NCI-H226 (cell line): ENCODE results near the gene SORL1.
A peak's percentile ranks its signal among the peaks of the same experiment; 100 is the strongest.

Experiments used
- DNase-seq: peaks from one replicate; pipeline ENCODE4 v3.0.0-alpha.2; 2015

SORL1 gene

GRCh38 chr11:121592708-121593107 is 140.6 kb downstream of the SORL1 start:
- DNase-seq, result no peak

GRCh38 chr11:121595717-121596161 is 143.6 kb downstream of the SORL1 start:
- peak; percentile 97 for DNase-seq

- DNase-seq, result no peak
Observed at GRCh38 chr11:121596195-121597155, 144.4 kb downstream of the SORL1 start.

GRCh38 chr11:121603316-121603715 is 151.2 kb downstream of the SORL1 start:
- no peak for DNase-seq

DNA sequence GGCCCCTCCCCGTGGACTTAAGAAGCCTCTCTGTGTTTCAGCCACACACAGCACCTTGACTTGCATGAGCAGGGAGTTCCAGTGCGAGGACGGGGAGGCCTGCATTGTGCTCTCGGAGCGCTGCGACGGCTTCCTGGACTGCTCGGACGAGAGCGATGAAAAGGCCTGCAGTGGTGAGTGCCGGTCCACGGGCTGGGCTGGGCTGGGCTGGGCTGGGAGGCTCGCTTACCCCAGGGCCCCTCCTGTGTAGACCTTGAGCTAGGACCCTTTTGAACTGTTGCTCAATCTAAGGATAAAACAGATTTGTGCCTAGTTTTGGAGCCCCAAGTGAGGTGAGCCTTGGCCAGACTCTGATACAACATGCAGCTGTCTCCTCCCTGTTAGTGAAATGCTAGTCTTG is 152.0 kb downstream of the SORL1 start:
- no peak for DNase-seq

DNA sequence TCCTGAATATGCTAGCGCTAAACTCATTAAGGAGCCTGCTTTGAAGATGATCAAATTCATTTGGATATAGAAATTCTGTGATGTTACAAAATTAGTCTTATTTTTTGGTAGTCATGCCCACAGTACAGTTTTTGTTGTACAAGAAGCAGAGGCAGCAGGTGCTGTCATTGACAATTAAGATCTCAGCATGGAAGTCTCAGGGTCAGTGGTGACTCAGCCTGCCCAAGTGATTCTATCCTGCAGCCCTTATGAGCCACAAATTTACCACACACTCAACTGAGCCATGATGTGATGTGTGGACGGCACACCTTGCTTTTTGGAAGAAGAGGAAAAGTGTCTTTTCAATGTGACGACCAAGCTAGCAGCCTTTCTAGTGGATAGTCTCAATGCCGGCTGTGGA is 154.2 kb downstream of the SORL1 start:
- DNase-seq, result no peak

DNA sequence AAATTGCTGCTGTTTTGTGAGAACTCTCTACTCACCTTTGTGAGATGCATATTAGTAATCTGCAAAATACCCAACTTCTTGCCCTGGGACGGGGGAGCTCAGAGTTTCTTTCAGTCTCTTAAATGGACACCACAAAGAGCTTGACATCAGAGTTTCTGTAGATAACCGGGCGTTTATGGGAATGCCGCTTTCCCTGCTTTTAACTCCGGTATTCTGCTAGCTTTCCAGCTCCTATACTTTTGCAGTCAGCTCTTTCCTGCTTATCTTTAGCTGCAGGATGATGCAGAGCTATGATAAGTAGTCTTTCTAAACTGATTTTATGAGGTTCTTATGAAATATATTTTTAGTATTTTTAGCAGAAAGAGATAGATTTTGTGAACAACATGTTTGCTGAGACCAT is 155.2 kb downstream of the SORL1 start:
- no peak for DNase-seq

GRCh38 chr11:121608545-121609098 is 156.5 kb downstream of the SORL1 start:
- no peak for DNase-seq

DNA sequence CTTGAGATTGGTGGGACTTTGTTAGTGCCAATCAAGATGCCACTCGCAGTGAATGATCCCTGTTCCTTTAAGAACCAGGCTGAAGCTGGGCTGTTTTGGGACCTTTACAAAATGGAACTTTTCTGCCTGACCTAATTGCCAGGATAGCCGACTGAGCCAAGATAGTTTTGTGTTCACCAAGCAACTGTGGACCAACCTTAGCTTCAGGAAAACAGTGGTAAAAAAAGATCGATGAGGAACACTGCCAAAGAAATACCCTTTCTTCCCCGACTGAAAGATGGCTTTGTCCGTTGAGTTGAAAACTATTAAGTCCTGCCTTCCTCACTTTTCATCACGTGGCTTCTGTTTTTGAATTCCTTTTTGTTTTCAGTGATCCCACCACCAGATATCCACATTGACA is 158.6 kb downstream of the SORL1 start:
- no peak for DNase-seq

GRCh38 chr11:121611242-121611641 is 159.1 kb downstream of the SORL1 start:
- no peak for DNase-seq

GRCh38 chr11:121613724-121614123 is 161.6 kb downstream of the SORL1 start:
- DNase-seq, result no peak

- no peak for DNase-seq
Observed at GRCh38 chr11:121614636-121615240, 162.6 kb downstream of the SORL1 start.

- no peak for DNase-seq
Observed at GRCh38 chr11:121615501-121615900, 163.4 kb downstream of the SORL1 start.

DNA sequence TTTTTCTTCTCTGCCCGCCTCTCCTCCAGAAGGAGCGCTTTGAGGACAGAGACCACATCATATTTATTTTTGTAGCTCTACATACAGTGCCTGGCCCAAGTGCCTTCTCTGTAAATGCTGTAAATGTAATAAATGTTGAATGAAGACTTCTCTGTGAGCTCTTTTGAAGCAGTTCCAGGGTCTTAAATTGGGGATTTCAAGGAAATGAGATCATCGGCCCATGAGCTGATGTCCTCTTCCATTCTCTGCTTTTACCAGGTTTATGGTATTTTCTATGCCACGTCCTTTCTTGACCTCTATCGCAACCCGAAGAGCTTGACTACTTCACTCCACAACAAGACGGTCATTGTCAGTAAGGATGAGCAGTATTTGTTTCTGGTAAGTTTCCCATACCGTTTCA is 166.4 kb downstream of the SORL1 start:
- DNase-seq, result no peak

DNA sequence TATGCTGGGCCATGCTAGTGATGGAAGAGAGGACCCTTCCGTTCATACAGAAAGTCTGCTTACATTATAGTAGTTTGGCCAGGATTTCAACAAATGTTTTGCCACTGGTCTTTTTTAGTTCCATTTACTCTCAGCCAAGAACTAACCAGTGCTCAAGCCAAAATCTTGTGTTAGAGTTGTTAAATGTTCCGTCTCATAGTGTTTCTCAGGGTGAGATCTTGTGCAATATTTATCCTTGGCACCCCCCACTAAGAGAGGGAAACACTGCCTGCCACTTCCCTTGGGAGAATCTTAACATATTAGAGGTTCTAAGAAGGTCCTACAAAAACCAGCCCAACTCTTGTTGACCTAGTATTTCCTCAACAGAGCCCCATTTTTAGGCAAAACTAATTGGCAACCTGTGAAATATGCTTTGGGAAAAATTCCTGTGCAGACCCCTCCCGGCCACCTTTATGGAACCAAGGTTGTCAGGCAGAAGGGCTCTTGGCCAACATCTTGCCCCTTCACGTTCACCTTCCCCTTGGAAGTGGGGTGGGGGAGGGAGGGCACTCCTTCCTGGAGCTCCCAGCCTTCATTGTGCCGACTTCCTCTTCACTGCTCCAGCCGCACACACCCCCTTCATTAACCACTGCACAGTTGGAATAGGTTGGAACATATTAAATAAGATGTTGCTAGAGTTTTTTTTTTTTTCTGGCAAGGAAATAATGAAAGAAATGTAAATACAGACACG is 173.8 kb downstream of the SORL1 start:
- DNase-seq, result no peak

GRCh38 chr11:121626507-121626875 is 174.4 kb downstream of the SORL1 start:
- no peak for DNase-seq

DNA sequence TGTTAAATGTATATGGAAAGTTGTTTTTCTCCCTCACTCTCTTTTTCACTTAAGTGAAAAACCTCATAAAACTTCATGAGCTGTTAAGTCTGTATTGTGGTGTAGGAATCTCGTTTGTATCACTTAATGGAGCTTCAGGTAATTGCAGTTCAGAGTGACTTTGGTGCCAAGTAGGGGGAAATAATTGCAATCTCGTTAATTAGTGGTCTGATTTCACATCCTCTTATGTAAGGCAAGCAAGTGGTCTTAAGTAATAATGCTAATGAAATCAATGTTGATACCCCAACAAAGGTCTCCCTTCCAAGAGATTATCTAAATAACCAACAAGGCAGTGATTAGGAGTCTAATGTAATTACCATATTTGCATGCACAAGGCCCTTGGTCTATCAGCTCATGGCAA is 174.9 kb downstream of the SORL1 start:
- DNase-seq, result no peak

GRCh38 chr11:121630041-121630440 is 177.9 kb downstream of the SORL1 start:
- DNase-seq, result peak; percentile 81

- no peak for DNase-seq
Observed at GRCh38 chr11:121631456-121631855, 179.3 kb downstream of the SORL1 start.

DNA sequence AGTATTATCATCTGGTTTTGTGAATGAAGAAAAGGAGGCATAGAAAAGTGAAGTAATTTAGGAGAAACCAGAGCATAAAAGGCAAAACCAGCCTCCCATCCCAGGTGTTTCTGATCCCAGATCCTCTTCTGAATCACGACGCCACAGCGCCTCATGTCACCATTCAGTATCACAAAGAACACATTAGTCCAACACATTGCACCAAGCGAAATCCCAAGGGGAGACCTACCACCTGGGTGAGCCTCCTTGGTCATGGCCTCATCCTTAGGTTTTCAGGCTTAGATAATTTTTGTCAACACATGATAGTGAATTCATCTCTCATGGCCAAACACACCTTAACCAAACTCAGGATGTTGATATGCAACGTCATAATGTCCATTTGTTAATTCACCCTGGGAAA is 182.2 kb downstream of the SORL1 start:
- no peak for DNase-seq

DNA sequence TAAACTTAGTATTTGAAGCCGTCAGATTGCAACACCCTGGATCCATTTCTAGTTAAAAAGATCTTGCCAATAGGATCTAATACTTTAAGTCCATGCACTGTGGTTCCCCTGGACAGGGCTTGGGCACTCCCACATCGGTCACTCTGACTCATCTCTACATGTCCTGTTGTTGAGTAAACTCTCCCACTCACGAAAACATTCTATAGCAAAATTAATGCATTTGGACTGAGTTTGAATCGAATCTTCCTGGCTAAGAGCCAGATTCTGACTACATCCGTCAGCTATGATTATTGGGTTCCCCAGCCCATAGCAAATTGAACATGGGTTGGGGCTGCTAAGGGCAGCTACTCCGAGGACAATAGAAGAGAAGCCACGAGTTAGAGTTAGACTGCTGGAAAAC is 182.8 kb downstream of the SORL1 start:
- peak; percentile 76 for DNase-seq

GRCh38 chr11:121636081-121636799 is 184.1 kb downstream of the SORL1 start:
- no peak for DNase-seq

GRCh38 chr11:121636800-121637176 is 184.7 kb downstream of the SORL1 start:
- DNase-seq, result no peak
